Measurements from ENCODE around the gene ABCA7. TPM values are rescaled to one million over a fixed set of nuclear protein-coding genes. Genes with fewer than 3 reads are reported as not detected.
"Not testable (repeated sequence)": the region's sequence is repeated elsewhere in the genome, so short reads cannot be mapped to it uniquely, and the experiment has no call there.

ABCA7 gene

DNA sequence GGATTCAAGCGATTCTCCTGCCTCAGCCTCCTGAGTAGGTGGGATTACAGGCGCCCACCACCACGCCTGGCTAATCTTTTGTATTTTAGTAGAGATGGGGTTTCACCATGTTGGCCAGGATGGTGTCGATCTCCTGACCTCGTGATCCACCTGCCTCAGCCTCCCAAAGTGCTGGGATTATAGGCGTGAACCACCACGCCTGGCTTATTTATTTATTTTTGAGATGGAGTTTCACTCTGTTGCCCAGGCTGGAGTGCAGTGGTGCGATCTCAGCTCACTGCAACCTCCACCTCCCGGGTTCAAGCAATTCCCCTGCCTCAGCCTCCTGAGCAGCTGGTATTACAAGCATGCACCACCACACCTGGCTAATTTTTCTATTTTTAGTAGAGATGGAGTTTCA lies 74.8 kb downstream of the ABCA7 start:
- not testable (repeated sequence) for H2BK120ac ChIP-seq (ENCODE audit: low read depth, low read length); H3K9me3 ChIP-seq (ENCODE audit: control insufficient read depth, low read length); H3K4ac ChIP-seq (ENCODE audit: low read depth in 1 of 2, low read length in 2 of 2); H3K27me3 ChIP-seq (ENCODE audit: control insufficient read depth in 1 of 2, insufficient read depth in 1 of 2, low read length in 2 of 2); H2BK12ac ChIP-seq (ENCODE audit: low read length in 2 of 2); H2AFZ ChIP-seq (ENCODE audit: low read depth, low read length); H3K23ac ChIP-seq (ENCODE audit: low read length in 2 of 2); H3K9ac ChIP-seq (ENCODE audit: low read length); H3K4me3 ChIP-seq (ENCODE audit: insufficient read depth in 1 of 2, low read depth in 1 of 2, low read length in 2 of 2); H2BK5ac ChIP-seq (ENCODE audit: low read depth, low read length, poor library complexity, severe bottlenecking); H3K27ac ChIP-seq (ENCODE audit: low read length, poor library complexity, severe bottlenecking); H4K8ac ChIP-seq (ENCODE audit: low read length); H3K4me2 ChIP-seq (ENCODE audit: low read length, poor library complexity, severe bottlenecking); H2AK5ac ChIP-seq (ENCODE audit: low read length, severe bottlenecking); H3K18ac ChIP-seq (ENCODE audit: low read depth in 1 of 2, low read length in 2 of 2); H4K91ac ChIP-seq (ENCODE audit: low read length); H3K14ac ChIP-seq (ENCODE audit: low read length in 2 of 2); DNase-seq; H2BK15ac ChIP-seq (ENCODE audit: low read depth, poor library complexity, severe bottlenecking)
- Histone ChIP-seq H3K36me3 (ENCODE audit: control insufficient read depth in 1 of 2, insufficient read depth in 2 of 2, low read depth in 1 of 2, low read length in 2 of 2) (peaks cover 79 to 92% of the 10 kb centered on the region in 2 experiments), H3K4me1 (ENCODE audit: control insufficient read depth, insufficient read depth, low read depth, low read length) (peaks cover 23% of the 10 kb centered on the region), H3K79me1 (replicated peaks; ENCODE audit: low read length, poor library complexity, severe bottlenecking) (peaks cover 18% of the 10 kb centered on the region)
- WGBS: 94% methylated on average over 8 of the region's 9 CpGs

Small RNA genes lying within 50 kb of the gene (small RNA-seq; reads per million reads assigned to genes)
- gene RNU6-2 (ENCODE audit: low read depth): not detected

All from mesenchymal stem cell (in vitro differentiated cells and primary cell).